Subcutaneous adipose tissue (tissue), 4 donors: ENCODE measurements around the gene FBXO3. TPM values are rescaled to one million over a fixed set of nuclear protein-coding genes. Genes with fewer than 3 reads are reported as not detected.

ENCODE experiments used
- CTCF ChIP-seq: fragments of 450-650 bp; IDR thresholded peaks from one replicate; pipeline ENCODE4 v1.5.1; 2016; ENCODE audit warnings: low read depth, mild to moderate bottlenecking, control low read depth, antibody characterized with exemption, moderate library complexity
- total RNA-seq, 4 donors: library from RNA; depleted of rRNA; stranded (reverse); fragments of >200 nt; gene quantifications; one replicate each; pipeline ENCODE4 v1.1.0, GENCODE V29; 2016

The FBXO3 gene
- total RNA-seq, 4 donors from 2014 or later, result 28.8 to 38.5 (median 33.9) TPM

- TF ChIP-seq CTCF, result no peak
Measured at GRCh38 chr11:33698921-33699320, 75.4 kb downstream of the FBXO3 start.

DNA sequence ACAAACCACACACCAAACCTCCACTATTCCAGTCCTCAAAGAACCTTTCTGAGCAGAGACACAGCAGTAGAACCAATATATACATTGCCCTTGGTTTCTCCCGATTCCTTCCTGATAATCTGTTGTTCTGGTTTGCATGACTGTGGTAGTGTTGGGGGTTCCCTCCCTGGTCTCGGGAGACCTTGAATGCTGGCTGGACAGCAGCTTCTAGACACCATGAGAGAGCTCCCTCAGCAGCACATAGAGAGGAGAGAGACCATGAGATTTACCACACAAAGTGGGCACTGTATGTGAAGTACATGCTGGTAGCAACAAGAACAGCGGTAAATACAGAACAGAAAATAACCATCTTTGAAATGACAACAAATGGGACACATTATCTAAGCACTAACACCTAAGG, 76.3 kb downstream of the FBXO3 start:
- no peak for TF ChIP-seq CTCF

GRCh38 chr11:33696931-33697638, 77.2 kb downstream of the FBXO3 start:
- no peak for TF ChIP-seq CTCF

GRCh38 chr11:33696411-33696810, 77.9 kb downstream of the FBXO3 start:
- no peak for TF ChIP-seq CTCF

DNA sequence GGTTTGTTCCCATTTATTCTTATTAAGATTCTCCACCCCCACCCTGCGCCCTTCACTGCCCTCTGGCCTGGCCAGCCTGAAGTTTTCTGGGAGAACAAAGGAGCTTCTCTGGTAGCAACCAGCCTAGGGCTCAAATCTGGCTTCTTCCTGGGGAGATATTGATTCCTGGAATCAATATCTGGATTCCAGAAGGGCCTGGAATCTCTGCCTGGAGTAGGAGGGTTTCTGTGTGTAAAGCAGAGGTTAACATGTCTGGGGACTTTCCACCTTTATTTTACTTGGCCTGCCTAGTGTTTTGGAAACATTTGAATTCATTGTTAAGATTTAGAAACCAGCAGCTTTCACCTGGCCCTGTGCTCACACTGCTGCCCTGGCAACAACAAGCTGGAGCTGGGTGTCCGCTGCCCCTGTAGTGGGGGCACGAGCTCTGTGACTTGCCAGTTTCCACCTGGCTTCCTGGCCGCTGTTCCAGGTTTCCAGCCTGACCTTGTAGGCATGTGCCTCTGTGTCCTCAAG, 79.2 kb downstream of the FBXO3 start:
- TF ChIP-seq CTCF, result no peak

DNA sequence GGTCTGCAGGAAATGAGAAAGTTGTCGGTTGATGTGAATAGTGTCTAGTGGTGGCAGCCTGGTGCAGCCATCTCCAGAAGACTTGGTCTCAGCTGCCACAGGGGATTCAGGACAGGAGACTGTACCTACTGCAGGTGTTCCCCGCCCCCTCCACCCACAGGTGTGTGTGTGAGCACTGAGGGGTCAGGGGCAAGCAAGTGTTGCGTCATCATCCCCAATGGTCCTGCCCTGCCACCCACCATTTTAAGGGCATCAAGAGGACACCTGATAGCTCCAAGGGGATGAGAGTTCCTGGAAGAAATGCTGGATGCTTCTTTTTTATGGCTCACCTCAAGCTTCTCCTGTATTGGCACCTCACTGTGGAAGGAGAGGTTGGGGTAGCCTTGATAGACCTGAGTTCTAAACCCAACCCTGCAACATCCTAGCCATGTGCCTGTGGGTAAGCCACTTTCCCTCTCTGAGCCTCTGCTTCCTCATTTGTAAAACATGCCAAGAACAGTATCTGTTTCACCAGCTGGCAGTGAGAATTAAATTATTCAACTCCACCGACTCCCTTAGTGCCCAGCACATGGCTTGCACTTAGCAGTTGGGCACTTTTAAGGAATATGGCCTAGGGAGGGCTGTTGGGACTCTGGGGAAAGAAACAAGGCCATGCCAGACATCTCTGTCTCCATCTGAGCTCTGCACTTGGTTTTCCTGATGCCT, 79.8 kb downstream of the FBXO3 start:
- TF ChIP-seq CTCF, result no peak

- TF ChIP-seq CTCF, result no peak
Measured at GRCh38 chr11:33692541-33692940, 81.8 kb downstream of the FBXO3 start.
